HEK293 (cell line): ENCODE measurements around the gene AJM1.

Experiments
- SETDB1 ChIP-seq: IDR thresholded peaks from one replicate; pipeline ENCODE4 v1.6.1; 2017; ENCODE audit warnings: mild to moderate bottlenecking, low read length, moderate library complexity, mixed read lengths; ENCODE audit not compliant: insufficient read length
- ZBTB7A ChIP-seq: fragments of 450-650 bp; formaldehyde crosslinking; IDR thresholded peaks from 2 replicates; pipeline ENCODE4 v1.5.1; 2016; ENCODE audit warnings: low read depth, missing biosample characterization, missing genetic modification characterization
- ZNF133 ChIP-seq: fragments of 450-650 bp; formaldehyde crosslinking; IDR thresholded peaks from 2 replicates; pipeline ENCODE4 v1.5.1; 2016; ENCODE audit warnings: missing biosample characterization, missing genetic modification characterization
- ZNF223 ChIP-seq: fragments of 450-650 bp; formaldehyde crosslinking; IDR thresholded peaks from 2 replicates; pipeline ENCODE4 v1.5.1; 2016; ENCODE audit warnings: missing biosample characterization, missing genetic modification characterization
- ZNF596 ChIP-seq: fragments of 450-650 bp; IDR thresholded peaks from 2 replicates; pipeline ENCODE4 v1.5.0; 2018; ENCODE audit warnings: missing biosample characterization, mild to moderate bottlenecking, missing genetic modification characterization, moderate library complexity
- ZNF792 ChIP-seq: fragments of 450-650 bp; formaldehyde crosslinking; IDR thresholded peaks from 2 replicates; pipeline ENCODE4 v1.5.1; 2016; ENCODE audit warnings: missing biosample characterization, missing genetic modification characterization
- TF ChIP-seq, protein P1 (sequence below): fragments of 450-650 bp; formaldehyde crosslinking; IDR thresholded peaks from 2 replicates; pipeline ENCODE4 v1.5.1; 2016; ENCODE audit warnings: missing biosample characterization, missing genetic modification characterization
- TF ChIP-seq, protein P2 (sequence below): fragments of 450-650 bp; formaldehyde crosslinking; IDR thresholded peaks from 2 replicates; pipeline ENCODE4 v1.5.1; 2016; ENCODE audit warnings: missing biosample characterization, missing genetic modification characterization
- TF ChIP-seq, protein P3 (sequence below): fragments of 450-650 bp; formaldehyde crosslinking; IDR thresholded peaks from 2 replicates; pipeline ENCODE4 v1.5.1; 2016; ENCODE audit warnings: missing biosample characterization, missing genetic modification characterization
- TF ChIP-seq, protein P4 (sequence below): fragments of 450-650 bp; formaldehyde crosslinking; conservative IDR thresholded peaks from 2 replicates; pipeline ENCODE4 v1.5.1; 2016; ENCODE audit warnings: low read depth, missing biosample characterization, missing genetic modification characterization

GRCh38 chr9:136853596-136854112 is 11.4 kb downstream of the AJM1 start:
- TF ChIP-seq ZNF596 (no peak), SETDB1 (no peak), ZNF133 (no peak), ZNF223 (tag by site-specific recombination) (no peak), ZBTB7A (tag by site-specific recombination) (no peak), ZNF792 (tag by site-specific recombination) (no peak)
- TF ChIP-seq, protein P1, sequence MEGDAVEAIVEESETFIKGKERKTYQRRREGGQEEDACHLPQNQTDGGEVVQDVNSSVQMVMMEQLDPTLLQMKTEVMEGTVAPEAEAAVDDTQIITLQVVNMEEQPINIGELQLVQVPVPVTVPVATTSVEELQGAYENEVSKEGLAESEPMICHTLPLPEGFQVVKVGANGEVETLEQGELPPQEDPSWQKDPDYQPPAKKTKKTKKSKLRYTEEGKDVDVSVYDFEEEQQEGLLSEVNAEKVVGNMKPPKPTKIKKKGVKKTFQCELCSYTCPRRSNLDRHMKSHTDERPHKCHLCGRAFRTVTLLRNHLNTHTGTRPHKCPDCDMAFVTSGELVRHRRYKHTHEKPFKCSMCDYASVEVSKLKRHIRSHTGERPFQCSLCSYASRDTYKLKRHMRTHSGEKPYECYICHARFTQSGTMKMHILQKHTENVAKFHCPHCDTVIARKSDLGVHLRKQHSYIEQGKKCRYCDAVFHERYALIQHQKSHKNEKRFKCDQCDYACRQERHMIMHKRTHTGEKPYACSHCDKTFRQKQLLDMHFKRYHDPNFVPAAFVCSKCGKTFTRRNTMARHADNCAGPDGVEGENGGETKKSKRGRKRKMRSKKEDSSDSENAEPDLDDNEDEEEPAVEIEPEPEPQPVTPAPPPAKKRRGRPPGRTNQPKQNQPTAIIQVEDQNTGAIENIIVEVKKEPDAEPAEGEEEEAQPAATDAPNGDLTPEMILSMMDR = no peak
- TF ChIP-seq, protein P2, sequence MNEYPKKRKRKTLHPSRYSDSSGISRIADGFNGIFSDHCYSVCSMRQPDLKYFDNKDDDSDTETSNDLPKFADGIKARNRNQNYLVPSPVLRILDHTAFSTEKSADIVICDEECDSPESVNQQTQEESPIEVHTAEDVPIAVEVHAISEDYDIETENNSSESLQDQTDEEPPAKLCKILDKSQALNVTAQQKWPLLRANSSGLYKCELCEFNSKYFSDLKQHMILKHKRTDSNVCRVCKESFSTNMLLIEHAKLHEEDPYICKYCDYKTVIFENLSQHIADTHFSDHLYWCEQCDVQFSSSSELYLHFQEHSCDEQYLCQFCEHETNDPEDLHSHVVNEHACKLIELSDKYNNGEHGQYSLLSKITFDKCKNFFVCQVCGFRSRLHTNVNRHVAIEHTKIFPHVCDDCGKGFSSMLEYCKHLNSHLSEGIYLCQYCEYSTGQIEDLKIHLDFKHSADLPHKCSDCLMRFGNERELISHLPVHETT (tag by site-specific recombination) = no peak
- TF ChIP-seq, protein P3, sequence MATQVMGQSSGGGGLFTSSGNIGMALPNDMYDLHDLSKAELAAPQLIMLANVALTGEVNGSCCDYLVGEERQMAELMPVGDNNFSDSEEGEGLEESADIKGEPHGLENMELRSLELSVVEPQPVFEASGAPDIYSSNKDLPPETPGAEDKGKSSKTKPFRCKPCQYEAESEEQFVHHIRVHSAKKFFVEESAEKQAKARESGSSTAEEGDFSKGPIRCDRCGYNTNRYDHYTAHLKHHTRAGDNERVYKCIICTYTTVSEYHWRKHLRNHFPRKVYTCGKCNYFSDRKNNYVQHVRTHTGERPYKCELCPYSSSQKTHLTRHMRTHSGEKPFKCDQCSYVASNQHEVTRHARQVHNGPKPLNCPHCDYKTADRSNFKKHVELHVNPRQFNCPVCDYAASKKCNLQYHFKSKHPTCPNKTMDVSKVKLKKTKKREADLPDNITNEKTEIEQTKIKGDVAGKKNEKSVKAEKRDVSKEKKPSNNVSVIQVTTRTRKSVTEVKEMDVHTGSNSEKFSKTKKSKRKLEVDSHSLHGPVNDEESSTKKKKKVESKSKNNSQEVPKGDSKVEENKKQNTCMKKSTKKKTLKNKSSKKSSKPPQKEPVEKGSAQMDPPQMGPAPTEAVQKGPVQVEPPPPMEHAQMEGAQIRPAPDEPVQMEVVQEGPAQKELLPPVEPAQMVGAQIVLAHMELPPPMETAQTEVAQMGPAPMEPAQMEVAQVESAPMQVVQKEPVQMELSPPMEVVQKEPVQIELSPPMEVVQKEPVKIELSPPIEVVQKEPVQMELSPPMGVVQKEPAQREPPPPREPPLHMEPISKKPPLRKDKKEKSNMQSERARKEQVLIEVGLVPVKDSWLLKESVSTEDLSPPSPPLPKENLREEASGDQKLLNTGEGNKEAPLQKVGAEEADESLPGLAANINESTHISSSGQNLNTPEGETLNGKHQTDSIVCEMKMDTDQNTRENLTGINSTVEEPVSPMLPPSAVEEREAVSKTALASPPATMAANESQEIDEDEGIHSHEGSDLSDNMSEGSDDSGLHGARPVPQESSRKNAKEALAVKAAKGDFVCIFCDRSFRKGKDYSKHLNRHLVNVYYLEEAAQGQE = no peak
- TF ChIP-seq, protein P4, sequence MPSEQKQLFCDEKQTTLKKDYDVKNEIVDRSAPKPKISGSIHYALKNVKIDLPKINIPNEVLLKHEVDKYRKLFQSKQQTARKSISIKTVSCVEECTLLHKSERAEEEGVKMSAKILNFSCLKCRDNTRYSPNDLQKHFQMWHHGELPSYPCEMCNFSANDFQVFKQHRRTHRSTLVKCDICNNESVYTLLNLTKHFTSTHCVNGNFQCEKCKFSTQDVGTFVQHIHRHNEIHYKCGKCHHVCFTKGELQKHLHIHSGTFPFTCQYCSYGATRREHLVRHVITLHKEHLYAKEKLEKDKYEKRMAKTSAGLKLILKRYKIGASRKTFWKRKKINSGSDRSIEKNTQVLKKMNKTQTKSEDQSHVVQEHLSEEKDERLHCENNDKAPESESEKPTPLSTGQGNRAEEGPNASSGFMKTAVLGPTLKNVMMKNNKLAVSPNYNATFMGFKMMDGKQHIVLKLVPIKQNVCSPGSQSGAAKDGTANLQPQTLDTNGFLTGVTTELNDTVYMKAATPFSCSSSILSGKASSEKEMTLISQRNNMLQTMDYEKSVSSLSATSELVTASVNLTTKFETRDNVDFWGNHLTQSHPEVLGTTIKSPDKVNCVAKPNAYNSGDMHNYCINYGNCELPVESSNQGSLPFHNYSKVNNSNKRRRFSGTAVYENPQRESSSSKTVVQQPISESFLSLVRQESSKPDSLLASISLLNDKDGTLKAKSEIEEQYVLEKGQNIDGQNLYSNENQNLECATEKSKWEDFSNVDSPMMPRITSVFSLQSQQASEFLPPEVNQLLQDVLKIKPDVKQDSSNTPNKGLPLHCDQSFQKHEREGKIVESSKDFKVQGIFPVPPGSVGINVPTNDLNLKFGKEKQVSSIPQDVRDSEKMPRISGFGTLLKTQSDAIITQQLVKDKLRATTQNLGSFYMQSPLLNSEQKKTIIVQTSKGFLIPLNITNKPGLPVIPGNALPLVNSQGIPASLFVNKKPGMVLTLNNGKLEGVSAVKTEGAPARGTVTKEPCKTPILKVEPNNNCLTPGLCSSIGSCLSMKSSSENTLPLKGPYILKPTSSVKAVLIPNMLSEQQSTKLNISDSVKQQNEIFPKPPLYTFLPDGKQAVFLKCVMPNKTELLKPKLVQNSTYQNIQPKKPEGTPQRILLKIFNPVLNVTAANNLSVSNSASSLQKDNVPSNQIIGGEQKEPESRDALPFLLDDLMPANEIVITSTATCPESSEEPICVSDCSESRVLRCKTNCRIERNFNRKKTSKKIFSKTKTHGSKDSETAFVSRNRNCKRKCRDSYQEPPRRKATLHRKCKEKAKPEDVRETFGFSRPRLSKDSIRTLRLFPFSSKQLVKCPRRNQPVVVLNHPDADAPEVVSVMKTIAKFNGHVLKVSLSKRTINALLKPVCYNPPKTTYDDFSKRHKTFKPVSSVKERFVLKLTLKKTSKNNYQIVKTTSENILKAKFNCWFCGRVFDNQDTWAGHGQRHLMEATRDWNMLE (tag by site-specific recombination) = no peak
